Measurements from ENCODE around the gene RAB11B.

DNA sequence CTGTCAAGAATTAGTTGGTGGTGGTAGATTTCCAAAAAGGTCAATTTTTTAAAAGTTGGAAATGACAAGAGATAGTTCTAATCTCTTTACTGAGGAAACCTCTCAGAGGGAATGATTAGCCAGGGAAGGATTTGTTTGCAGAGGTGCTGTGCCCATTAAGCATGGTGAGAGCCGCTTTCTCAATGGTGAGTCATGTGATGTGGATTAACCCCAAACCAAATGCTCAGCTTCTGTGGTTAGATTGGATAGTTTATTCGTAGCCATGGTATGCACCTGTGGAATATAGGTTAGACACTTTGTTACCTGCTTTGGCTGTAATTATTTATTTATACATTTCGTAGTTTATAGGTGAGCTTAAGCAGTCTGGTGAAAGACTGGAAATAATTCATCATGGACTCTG lies 61.7 kb downstream of the RAB11B start:
- TF ChIP-seq POLR2A (IDR thresholded peaks at IDR 0.05) (no peak), CTCF (IDR thresholded peaks at IDR 0.05) (no peak)
